H1 (cell line): ENCODE data around the gene MAPKAPK2.

Experiments
- CBX8 ChIP-seq: fragments of 300-800, 300-1000 bp; sonication (generic); IDR thresholded peaks from 2 replicates; pipeline ENCODE4 v1.7.1; 2016; ENCODE audit warnings: low read depth, low read length, borderline replicate concordance
- CREB1 ChIP-seq: IDR thresholded peaks from 2 replicates; pipeline ENCODE4 v1.6.1; 2012; ENCODE audit warnings: inconsistent platforms
- EP300 ChIP-seq, 2 experiments: IDR thresholded peaks; 1 replicate in 1 of 2; 2 replicates in 1 of 2; pipeline ENCODE4 v1.6.1; 2011 to 2012; ENCODE audit warnings: low read depth in 2 of 2, low read length in 2 of 2, mild to moderate bottlenecking in 2 of 2, borderline replicate concordance in 1 of 2, inconsistent platforms in 1 of 2, moderate library complexity in 1 of 2
- EZH2 ChIP-seq: fragments of 200-600 bp; sonication (generic); IDR thresholded peaks from 2 replicates; pipeline ENCODE4 v1.7.1; 2012; ENCODE audit warnings: low read depth, mild to moderate bottlenecking, moderate library complexity, low read length, inconsistent platforms; ENCODE audit not compliant: severe bottlenecking
- GABPA ChIP-seq: IDR thresholded peaks from 2 replicates; pipeline ENCODE4 v1.6.1; 2011; ENCODE audit warnings: mild to moderate bottlenecking, low read length, moderate library complexity, borderline replicate concordance; ENCODE audit not compliant: insufficient read depth
- JUND ChIP-seq: IDR thresholded peaks from 2 replicates; pipeline ENCODE4 v1.6.1; 2011; ENCODE audit warnings: mild to moderate bottlenecking, improper control_type of control experiment, low read length
- POLR2A ChIP-seq, 2 experiments: IDR thresholded peaks; 1 replicate in 1 of 2; 2 replicates in 1 of 2; pipeline ENCODE4 v1.6.1; 2011; ENCODE audit warnings: low read depth in 2 of 2, low read length in 2 of 2, mild to moderate bottlenecking in 2 of 2; ENCODE audit errors: control extremely low read depth in 1 of 2
- POLR2AphosphoS5 ChIP-seq: IDR thresholded peaks from 2 replicates; pipeline ENCODE4 v1.6.1; 2011; ENCODE audit warnings: low read depth, low read length
- POU5F1 ChIP-seq: IDR thresholded peaks from 2 replicates; pipeline ENCODE4 v1.6.1; 2011; ENCODE audit warnings: low read depth, mild to moderate bottlenecking, low read length, moderate library complexity
- RAD21 ChIP-seq, 2 experiments: IDR thresholded peaks in 1 of 2; conservative IDR thresholded peaks in 1 of 2; 2 replicates each; pipeline ENCODE4 v1.6.1; 2011; ENCODE audit warnings: low read depth in 2 of 2, low read length in 2 of 2, improper control_type of control experiment in 1 of 2, inconsistent platforms in 1 of 2, mild to moderate bottlenecking in 1 of 2, moderate library complexity in 1 of 2
- TF ChIP-seq, protein P1 (sequence below), 3 experiments: IDR thresholded peaks; 1 replicate in 2 of 3; 2 replicates in 1 of 3; pipeline versions ENCODE4 v1.5.1 to v1.6.1; 2011; ENCODE audit warnings: low read length in 3 of 3, mild to moderate bottlenecking in 3 of 3, inconsistent platforms in 2 of 3, low read depth in 1 of 3, moderate library complexity in 1 of 3; ENCODE audit not compliant: insufficient read depth in 1 of 3; ENCODE audit errors: control extremely low read depth in 1 of 3
- TF ChIP-seq, protein P2 (sequence below): IDR thresholded peaks from 2 replicates; pipeline ENCODE4 v1.6.1; 2011; ENCODE audit warnings: low read length, improper control_type of control experiment
- TF ChIP-seq, protein P3 (sequence below): IDR thresholded peaks from 2 replicates; pipeline ENCODE4 v1.6.1; 2012; ENCODE audit warnings: inconsistent platforms
- TF ChIP-seq, protein P4 (sequence below): IDR thresholded peaks from 2 replicates; pipeline ENCODE4 v1.6.1; 2011; ENCODE audit warnings: low read depth, mild to moderate bottlenecking, low read length; ENCODE audit not compliant: insufficient read depth

DNA sequence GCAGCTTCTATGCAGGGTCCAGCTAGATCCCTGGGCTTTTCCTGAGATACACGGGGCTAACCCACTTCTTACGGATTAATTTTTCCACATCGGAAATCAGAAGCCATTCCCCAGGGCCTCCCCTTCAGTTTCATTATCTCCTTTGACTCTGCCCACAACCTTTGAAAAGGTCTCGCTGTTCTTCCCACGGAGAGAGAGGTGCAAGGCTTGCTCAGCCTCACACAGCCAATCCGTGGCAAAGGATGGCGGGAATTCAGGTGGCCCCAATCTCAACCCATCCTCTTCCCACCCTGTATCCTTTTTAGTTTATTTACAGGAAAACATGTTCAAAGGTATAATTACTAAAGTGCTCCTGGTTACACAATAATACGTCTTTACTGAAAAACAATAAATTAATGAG lies 702 bp upstream of the MAPKAPK2 start:
- TF ChIP-seq, protein P1, sequence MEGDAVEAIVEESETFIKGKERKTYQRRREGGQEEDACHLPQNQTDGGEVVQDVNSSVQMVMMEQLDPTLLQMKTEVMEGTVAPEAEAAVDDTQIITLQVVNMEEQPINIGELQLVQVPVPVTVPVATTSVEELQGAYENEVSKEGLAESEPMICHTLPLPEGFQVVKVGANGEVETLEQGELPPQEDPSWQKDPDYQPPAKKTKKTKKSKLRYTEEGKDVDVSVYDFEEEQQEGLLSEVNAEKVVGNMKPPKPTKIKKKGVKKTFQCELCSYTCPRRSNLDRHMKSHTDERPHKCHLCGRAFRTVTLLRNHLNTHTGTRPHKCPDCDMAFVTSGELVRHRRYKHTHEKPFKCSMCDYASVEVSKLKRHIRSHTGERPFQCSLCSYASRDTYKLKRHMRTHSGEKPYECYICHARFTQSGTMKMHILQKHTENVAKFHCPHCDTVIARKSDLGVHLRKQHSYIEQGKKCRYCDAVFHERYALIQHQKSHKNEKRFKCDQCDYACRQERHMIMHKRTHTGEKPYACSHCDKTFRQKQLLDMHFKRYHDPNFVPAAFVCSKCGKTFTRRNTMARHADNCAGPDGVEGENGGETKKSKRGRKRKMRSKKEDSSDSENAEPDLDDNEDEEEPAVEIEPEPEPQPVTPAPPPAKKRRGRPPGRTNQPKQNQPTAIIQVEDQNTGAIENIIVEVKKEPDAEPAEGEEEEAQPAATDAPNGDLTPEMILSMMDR (IDR thresholded peaks at IDR 0.05; ENCODE audit: control extremely low read depth in 1 of 3, insufficient read depth in 1 of 3, low read depth in 1 of 3, low read length in 3 of 3), result no peak
- TF ChIP-seq, protein P2, sequence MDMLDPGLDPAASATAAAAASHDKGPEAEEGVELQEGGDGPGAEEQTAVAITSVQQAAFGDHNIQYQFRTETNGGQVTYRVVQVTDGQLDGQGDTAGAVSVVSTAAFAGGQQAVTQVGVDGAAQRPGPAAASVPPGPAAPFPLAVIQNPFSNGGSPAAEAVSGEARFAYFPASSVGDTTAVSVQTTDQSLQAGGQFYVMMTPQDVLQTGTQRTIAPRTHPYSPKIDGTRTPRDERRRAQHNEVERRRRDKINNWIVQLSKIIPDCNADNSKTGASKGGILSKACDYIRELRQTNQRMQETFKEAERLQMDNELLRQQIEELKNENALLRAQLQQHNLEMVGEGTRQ, result no peak
- TF ChIP-seq POLR2AphosphoS5 (no peak), RAD21 (IDR thresholded peaks at IDR 0.05 in 1 of 2, conservative IDR thresholded peaks at IDR 0.05 in 1 of 2; ENCODE audit: low read depth in 2 of 2, low read length in 2 of 2) (no peak), EZH2 (no peak), POLR2A (IDR thresholded peaks at IDR 0.05; ENCODE audit: control extremely low read depth in 1 of 2, low read depth in 2 of 2, low read length in 2 of 2) (no peak), POU5F1 (no peak), GABPA (no peak), JUND (no peak), EP300 (IDR thresholded peaks at IDR 0.05; ENCODE audit: borderline replicate concordance in 1 of 2, low read depth in 2 of 2, low read length in 2 of 2) (no peak), CREB1 (no peak), CBX8 (no peak)
- TF ChIP-seq, protein P3, sequence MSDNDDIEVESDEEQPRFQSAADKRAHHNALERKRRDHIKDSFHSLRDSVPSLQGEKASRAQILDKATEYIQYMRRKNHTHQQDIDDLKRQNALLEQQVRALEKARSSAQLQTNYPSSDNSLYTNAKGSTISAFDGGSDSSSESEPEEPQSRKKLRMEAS, result no peak
- TF ChIP-seq, protein P4, sequence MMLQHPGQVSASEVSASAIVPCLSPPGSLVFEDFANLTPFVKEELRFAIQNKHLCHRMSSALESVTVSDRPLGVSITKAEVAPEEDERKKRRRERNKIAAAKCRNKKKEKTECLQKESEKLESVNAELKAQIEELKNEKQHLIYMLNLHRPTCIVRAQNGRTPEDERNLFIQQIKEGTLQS, result no peak
